Activated CD8-positive, alpha-beta memory T cell treated with anti-CD3 and anti-CD28 coated beads for 24 hours (primary cell): ENCODE data around the gene RIMBP3C.
"Not testable (repeated sequence)": the region's sequence is repeated elsewhere in the genome, so short reads cannot be mapped to it uniquely, and the experiment has no call there.

ENCODE experiments used
- DNase-seq: peaks from one replicate; pipeline ENCODE4 v3.0.0-alpha.2; 2020

RIMBP3C gene

DNA sequence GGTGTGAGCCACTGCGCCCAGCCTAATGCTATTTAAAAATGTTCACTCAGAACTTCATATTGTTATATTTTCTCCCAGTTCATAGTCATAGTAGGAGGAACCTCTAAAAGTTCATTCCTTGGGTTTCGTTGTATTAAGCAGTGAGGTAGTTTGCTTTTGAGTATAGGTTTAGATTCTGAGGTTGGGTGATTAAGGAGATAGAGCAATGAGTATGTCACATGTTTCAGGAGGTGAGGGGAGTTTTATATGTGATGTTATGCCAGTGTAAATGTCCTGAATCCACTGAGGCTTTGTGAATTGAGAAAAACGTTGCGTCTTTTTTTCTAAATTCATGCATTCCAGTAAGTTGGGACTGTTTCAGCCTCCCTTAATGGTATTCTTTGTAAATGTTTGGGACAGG, 20.4 kb upstream of the RIMBP3C start:
- no peak for DNase-seq

DNA sequence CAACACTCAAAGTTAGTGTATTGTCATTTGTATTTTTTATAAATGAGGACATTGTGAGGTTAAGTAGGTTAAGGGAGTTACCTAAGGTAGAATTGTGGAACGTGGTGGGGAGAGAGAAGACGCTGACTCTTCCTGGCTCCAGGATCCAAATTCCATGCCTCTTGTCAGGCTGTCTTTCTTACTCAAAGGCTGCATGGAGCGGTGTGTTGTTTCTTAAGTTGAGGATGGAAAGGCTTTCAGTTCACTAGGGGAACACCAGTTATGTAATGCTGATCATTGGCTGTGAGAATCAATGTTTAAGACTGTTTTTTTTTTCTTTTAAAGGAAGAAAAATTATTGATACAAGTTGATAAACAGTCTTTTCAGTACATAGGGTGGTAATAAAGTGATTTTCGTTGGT, 19.1 kb upstream of the RIMBP3C start:
- DNase-seq: no peak

DNA sequence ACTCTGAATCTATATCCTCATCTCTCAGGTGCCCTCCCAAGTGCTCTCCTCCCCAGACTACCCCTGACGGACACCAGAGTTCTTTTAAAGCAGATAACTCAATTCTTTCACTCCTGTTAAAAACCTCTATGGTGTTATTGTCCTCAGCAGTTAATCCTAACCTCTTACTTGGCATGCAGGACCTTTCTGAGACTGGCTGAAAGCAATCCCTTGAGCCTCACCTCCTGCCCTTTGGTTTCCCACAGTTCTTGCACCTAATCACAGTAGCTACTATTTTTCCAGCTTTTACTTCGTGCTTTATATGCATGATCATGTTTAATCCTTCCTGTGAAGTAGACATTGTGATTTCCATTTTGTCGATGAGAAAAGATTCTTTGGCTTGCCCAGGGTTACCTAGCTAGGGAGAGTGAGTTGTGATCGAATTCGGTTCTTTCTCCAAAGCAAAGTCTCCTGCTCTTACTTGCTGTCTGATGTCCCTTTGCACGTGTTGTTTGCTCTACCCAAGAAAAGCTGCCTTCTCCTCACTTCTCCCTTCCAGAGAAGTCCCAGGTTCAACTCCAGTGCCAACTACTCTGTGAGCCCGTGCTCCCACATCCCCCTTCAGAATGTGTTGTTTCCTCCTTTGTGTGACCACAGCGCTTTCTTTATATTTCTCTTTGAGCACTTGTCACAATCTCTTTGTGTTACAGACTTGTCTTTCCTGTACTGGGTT, 18.4 kb upstream of the RIMBP3C start:
- no peak for DNase-seq

DNA sequence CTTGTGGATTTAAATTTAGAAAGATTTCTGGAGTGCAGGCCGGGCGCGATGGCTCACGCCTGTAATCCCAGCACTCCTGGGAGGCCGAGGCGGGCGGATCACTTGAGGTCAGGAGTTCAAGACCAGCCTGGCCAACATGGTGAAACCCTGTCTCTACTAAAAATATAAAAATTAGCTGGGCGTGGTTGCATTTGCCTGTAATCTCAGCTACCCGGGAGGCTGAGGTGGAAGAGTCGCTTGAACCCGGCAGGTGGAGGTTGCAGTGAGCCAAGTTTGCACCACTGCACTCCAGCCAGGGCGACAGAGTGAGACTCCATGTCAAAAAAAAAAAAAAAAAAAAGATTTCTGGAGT, 17.8 kb upstream of the RIMBP3C start:
- DNase-seq: not testable (repeated sequence)

DNA sequence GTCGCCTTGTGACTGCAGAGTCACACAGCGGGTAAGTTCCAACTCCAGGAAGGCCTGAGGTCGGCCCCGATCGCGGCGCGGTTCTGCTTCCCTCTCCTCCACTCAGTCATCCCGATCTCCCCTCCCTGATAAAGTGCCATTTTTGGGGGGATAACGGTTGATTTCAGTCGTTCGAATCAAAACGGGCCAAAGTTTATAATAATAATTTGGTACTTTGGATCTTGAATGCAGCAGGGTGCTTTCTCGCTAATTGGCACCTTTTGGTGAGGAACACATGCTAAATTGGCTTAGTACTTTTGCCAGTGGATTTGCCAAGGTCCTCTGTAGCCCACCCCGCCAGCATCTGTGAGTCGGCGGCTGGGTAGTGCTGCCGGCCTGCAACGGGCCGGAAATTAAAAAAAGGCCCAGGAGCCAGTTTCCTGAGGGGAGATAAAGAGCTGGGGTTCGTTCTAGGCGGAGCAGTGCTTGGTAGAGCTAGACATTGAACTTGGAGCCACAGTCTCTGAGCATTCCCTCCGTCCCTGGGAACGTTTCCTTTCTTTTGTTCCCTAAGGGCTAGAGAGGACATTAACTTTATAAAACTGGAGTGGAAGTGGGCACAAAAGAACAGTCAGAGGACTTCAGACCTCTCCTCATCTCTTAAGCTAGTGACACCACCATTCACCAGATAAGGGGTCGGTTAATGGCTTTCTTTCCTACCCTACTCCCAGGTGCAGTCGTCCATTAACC, 17.2 kb upstream of the RIMBP3C start:
- DNase-seq: no peak

DNA sequence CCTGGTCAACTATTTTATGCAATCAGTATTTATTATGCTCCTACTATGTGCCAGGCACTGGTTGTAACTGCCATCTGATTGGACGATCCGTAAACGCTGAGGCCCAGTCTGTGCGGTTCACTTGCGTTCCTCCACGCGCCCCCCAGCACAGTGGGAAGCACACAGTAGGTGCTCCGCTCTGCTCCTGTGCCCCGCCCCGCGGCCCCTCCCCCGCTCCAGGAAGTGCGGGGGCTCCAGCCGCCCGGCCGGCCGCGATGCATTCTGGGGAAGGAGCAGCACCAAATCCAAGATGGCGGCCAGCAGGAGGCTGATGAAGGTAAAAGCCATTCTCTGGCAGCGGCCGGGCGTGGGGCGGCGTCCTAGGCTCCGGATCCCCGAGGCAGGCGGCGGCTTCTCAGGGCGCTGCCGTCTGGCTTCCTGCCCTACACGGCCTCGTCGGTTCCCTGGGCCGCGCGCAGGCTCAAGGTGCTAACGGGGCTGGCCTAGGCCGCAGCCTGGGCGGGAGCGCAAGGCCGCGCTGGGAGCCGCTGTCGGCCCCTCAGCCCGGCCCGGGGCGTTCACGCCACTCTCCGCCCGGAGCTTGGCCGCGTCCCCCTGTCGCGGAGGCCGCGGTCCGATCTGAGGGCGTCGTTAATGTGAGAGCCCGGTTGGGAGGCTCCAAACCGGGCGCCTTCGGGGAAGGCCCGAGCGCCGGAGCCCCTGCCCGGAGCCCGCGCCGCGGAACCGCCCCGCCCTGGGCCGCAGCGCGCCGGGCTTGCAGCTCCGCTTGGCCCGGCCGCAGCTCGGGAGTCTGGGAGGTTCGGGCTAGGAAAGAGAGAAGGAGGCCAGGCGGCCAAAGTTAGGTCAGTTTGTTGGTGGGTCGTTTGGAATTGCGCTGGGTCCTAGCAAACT, 16.4 kb upstream of the RIMBP3C start, which contains the start of gene UBE2L3:
Gene UBE2L3 (plus strand): TSS at position 259 of the 891 bp plus-strand sequence. CDS start 31 bp downstream, at position 290.
- DNase-seq: peak; percentile 91

DNA sequence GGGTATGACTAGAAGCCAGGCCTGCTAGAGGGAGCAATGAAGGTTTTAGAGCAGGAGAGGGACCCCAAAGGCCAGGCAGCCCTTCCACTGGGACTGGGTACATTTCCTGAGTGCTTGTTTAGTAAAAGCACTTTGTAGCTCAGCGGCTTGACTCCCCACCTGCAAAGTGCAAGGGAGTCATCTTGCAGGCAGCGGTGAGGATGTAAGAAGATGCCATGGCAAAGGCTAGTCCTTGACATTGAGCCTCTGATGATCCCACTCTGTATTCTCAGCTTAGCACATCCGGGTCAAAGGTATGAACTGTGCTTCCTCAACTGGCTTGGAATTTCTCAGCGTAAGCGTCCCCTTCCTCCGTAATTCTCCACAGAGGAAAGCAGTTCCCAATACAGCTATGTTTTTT, 13.2 kb upstream of the RIMBP3C start:
- no peak for DNase-seq

DNA sequence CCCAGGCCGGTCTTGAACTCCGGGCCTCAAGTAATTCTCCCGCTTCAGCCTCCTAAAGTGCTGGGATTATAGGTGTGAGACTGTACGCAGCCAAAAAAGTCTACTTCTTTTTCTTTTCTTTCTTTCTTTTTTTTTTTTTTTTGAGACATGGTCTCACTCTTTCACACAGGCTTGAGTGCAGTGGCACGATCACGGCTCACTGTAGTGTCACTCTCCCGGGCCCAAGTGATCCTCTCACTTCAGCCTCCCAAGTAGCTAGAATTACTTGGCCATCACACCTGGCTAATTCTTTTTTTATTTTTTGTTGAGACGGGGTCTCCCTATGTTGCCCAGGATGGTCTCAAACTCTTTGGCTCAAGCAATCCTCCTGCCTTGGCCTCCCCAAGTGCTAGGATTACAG, 12.7 kb upstream of the RIMBP3C start:
- no peak for DNase-seq

DNA sequence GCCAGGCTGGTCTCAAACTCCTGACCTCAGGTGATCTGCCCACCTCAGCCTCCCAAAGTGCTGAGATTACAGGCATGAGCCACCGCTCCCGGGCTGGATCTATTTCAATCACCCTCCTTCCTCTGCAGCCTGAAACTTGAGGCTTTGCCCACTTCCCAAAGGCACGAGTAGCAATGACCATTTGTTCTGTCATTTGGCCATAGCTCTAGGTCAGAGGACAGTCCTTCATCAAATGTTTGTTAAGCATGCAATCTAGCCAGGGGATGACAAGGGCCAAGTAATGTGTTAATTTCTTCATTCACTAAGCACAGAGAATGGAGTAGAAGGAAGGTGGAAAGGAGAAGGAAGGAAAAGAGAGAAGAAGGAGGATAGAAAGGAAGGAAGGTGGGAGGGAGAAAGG, 9.4 kb upstream of the RIMBP3C start:
- DNase-seq: not testable (repeated sequence)

DNA sequence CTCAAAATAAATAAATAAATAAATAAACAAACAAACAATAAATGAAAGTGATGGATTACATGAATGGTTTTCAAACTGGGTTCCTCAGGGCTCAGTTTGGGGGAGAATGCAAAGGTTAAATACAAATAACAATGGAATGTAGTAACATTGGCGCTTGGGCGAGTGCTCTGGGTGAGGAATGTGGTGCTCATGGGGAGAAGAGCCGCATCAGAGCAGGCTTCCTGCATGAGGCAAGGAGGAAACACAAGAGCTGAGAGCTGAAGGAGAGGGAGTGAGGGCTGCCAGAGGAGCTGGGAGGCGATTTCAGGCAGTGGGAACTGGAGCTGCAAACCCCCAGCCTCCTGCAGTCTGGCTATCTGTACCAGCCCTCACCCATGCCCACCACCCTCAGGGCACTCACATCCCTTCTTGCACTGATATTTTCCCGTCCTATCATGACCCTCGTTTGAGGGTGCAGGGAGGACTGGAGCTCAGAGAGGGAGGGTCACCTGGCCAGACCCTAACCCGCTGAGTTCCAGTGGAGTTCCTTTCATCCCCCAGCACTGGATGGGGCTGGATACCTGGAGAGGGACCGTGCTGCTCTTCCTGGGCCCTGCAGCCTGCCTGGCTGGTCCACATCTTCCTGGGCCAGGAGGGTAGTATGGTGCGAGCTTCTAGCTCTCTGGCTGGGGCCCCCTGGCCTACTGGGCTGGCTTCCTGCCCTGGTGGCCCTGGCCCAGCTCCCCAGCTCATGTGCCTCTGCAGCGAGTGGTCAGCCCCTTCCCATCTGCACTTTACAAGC, 8.3 kb upstream of the RIMBP3C start:
- DNase-seq: not testable (repeated sequence)

DNA sequence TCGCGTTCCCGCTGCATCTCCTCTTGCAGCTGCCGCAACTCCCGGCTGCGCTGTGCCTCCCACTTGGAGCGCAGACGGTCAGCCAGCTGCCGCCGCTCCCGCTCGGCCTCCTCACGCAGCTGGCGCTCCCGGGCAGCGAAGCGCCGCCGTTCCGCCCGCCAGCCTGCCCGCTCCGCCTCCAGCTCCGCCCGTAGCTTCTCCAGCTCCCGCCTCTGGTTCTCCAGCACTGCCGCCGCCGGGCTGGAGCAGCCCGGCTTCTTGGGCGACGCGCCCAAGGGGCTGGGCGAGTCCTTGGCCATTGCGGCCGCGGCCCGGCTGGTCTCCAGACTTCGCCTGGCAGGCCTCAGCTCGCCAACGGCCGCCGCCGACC, 598 bp downstream of the RIMBP3C start:
- DNase-seq: not testable (repeated sequence)

DNA sequence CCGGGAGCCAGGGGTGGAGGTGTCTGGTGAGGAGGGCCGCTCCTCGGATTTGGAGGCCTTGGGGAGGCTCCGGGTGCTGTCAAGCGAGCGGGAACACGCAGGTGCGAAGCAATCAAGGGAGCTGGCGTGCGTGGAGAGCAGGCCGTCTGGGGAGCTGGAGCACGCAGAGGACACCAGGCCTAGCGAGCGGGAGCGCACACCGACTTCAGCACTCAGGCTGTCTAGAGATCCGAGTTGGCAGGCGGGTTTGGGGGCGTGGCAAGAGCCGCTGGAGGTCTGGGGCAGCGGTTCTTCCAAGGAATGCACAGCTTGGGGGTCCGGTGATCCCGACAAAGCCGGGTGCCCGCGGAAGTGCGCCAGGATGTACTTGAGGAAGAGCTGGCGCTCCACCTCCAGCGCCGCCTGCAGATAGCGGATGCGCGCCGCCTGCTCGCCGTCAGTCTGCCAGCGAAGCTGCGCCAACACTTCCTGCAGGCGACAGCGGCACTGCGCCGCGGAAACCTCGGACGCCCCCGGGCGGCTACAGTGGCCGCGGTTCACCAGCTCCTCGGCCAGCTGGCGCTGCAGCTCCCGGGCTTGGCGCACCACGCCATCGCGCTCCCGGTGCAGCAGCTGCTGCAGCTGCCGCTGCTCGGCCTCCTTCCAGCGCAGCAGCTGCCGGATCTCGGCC, 1.1 kb downstream of the RIMBP3C start:
- DNase-seq: not testable (repeated sequence)

DNA sequence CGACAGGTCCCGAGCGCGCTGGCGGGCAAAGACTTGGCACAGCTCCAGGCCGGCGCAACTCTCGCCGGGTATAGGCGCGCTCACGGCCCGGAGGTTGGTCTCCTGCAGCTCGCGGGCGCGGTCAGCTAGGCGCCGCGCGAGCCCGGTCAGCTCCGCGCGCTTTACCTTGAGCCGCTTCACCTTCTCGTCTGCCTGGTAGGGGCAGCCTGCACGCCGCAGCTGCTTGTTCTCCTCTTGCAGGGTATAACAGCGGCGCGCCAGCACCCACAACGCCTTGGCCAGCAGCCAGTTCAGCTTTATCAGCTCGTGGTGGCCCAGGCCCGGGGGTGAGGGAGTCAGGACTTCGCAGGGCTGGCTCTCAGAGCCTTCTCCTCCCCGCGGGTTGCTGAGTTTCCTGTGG, 1.7 kb downstream of the RIMBP3C start:
- not testable (repeated sequence) for DNase-seq

DNA sequence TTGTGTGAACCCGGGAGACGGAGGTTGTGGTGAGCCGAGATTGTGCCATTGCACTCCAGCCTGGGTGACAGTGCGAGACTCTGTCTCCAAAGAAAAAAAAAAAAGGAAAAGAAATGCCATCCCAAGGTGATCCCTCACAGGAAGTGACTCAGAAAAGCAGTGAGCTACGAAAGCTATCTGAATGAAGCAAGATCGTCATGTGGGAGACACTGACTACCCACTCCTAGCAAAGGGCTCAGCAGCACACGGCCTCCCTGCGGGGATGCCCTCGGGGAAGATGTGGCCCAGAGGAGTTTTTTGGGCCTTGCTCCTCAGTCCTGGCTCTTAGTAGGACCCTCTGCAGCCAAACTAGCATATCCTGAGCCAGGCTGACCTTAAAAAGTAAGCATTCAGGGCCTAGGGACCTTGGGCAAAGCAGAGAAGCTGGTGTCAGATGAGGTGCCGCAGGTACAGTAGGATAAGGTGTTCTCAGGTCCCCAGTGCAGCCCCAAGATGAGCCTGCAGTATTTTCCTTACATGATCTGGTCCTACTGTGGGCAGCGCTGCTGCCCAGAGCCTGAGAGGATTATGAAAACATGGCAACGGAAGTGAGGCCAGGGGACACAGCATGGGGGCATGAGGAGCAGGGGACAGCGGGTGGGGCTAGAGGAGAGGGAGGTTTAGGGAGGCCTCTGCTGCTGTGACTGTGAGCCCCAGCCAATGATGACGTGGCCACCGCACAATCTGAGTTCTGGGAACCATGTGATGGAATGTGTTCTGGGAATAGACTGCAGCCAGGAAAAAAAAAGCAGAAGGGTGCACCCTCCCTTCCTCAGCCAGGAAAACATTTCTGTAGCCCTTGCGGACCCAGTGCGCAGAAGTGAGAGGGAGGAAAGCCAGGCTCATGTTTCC, 6.6 kb downstream of the RIMBP3C start:
- DNase-seq: not testable (repeated sequence)

DNA sequence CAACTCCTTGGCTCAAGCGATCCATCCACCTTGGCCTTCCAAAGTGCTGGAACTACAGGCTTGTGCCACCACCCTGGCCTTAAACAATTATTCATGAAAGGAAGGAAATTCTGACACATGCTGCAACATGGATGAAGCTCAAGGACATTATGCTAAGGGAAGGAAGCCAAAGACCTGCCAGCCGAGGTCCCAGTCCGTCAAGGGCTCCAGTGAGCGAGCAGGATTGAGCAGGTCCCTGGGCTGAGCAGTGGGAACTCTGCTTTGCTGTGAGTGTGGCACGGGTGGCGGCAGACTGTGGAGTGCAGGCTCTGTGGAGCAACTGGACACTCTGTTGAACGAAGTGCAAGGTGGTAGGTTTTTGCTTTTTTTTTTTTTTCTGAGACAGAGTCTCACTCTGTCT, 11.4 kb downstream of the RIMBP3C start:
- DNase-seq: not testable (repeated sequence)

DNA sequence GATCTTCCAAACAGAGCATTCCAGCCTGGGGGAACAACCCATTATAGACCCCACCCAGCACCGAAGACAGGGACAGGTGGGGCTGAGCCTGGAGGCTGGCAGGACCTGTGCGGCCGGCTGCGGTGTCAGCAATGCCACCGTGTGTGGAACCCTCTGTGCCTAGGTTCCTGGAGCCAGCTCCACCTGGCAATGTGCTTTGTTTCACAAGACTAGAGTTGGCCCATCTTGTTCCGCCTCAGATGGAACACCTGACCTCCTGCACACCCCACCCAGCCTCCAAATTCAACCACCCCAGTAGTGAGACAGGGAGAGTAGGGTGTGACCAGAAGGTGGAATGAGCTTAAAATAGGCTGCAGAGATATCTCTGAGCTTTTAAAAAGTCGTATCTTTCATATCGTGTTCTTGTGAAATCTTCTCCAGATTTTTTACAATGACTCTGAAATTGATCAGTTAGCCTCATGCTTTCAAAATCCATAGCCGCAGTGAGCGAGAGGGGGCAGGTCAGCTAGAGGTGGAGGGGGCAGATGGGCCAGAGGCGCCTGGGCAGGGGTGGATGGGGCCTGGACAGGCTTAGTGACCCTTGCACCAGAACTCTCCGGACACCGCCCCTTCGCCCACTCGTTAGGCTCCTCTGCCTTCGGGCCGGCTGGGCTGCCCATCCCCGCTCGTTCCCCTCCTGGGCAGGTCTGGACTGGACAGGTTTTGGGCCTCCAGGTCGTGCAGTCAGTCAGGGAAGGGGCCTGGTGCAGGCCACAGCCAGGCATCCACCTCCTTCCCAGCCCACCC, 18.2 kb downstream of the RIMBP3C start:
- DNase-seq: not testable (repeated sequence)

DNA sequence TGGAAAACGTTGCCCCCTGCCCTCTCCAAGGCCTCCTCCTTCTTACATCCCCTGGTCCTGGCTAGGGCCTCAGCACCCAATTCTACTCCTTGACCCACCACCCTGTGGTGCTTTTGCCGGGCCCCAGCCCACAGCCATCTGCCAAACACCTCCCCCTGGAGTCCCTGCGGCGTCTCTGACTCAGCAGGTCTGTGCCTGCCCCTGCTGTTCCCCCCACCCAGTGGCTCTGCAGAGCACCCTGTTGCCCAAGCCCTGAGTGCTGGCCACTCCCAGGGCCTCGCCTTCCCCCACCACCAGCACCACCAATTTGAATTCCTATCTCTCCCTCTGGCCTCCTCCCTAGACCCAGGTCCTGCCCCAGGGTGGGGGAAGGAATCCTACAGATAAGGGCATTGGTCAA, 19.7 kb downstream of the RIMBP3C start:
- not testable (repeated sequence) for DNase-seq

DNA sequence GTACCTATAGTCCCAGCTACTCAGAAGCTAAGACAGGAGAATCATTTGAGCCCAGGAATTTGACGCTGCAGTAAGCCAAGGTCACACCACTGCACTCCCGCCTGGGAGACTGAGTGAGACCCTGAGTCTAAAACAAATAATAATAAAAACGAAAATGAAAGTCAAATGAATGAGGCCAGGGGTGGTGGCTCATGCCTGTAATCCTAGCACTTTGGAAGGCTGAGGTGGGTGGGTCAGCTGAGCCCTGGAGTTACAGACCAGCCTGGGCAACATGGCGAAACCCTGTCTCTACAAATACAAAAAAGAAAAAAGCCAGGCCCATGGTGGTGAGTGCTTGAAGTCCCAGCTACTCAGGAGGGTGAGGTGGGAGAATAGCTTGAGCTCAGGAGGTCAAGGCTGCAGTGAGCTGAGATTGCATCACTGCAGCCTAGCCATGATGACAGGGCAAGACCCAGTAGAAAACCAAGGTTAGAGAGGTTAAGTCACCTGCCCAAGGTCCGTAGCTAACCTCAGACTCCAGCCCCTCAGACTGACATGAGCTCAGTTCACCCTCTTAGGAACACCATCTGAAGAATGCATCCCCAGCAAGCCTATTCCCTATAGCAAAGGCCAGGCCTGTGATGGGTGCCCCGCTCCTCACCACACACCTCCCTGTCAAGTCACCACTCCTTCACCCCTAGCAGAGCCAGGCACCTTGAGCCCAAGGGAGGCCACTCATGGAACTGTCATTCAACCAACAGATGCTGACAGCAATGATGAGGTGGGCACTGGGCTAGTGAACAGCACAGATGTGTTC, 24.4 kb downstream of the RIMBP3C start:
- not testable (repeated sequence) for DNase-seq
